Neural progenitor cell (in vitro differentiated cells): ENCODE data around the gene ANO7.

Source experiments
- EZH2phosphoT487 ChIP-seq: fragments of 200-600 bp; sonication (generic); IDR thresholded peaks from 2 replicates; pipeline ENCODE4 v1.6.1; 2017; ENCODE audit warnings: antibody characterized with exemption
- TF ChIP-seq, protein P1 (sequence below): fragments of 200-600 bp; sonication (generic); IDR thresholded peaks from 2 replicates; pipeline ENCODE4 v1.5.1; 2017; ENCODE audit warnings: antibody characterized with exemption, mild to moderate bottlenecking

- TF ChIP-seq, protein P1, sequence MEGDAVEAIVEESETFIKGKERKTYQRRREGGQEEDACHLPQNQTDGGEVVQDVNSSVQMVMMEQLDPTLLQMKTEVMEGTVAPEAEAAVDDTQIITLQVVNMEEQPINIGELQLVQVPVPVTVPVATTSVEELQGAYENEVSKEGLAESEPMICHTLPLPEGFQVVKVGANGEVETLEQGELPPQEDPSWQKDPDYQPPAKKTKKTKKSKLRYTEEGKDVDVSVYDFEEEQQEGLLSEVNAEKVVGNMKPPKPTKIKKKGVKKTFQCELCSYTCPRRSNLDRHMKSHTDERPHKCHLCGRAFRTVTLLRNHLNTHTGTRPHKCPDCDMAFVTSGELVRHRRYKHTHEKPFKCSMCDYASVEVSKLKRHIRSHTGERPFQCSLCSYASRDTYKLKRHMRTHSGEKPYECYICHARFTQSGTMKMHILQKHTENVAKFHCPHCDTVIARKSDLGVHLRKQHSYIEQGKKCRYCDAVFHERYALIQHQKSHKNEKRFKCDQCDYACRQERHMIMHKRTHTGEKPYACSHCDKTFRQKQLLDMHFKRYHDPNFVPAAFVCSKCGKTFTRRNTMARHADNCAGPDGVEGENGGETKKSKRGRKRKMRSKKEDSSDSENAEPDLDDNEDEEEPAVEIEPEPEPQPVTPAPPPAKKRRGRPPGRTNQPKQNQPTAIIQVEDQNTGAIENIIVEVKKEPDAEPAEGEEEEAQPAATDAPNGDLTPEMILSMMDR, result no peak
- TF ChIP-seq EZH2phosphoT487, result no peak
Observed at GRCh38 chr2:241267249-241268067, 79.0 kb downstream of the ANO7 start.
